GM19193 (cell line): ENCODE results near the gene AATF.

Experiments used
- POLR2A ChIP-seq: IDR thresholded peaks from 4 replicates; pipeline ENCODE4 v1.6.1; 2011; ENCODE audit not compliant: insufficient read depth, insufficient read length; ENCODE audit errors: extremely low read depth

Gene AATF

GRCh38 chr17:36944553-36944952 lies 4.2 kb upstream of the AATF start:
- no peak for TF ChIP-seq POLR2A

- no peak for TF ChIP-seq POLR2A
Measured at GRCh38 chr17:36945140-36945539, 3.6 kb upstream of the AATF start.

- no peak for TF ChIP-seq POLR2A
Measured at GRCh38 chr17:36945959-36946725, 2.6 kb upstream of the AATF start.

GRCh38 chr17:36946726-36947091 lies 2.0 kb upstream of the AATF start:
- TF ChIP-seq POLR2A: no peak

GRCh38 chr17:36947922-36948716 lies 635 bp upstream of the AATF start:
- TF ChIP-seq POLR2A: no peak

- TF ChIP-seq POLR2A: no peak
Measured at GRCh38 chr17:36949461-36949927, 740 bp downstream of the AATF start.

GRCh38 chr17:36950027-36950426 lies 1.3 kb downstream of the AATF start:
- TF ChIP-seq POLR2A: no peak

GRCh38 chr17:36951084-36951789 lies 2.5 kb downstream of the AATF start:
- no peak for TF ChIP-seq POLR2A

- TF ChIP-seq POLR2A: no peak
Measured at GRCh38 chr17:36971508-36971907, 22.8 kb downstream of the AATF start.

- TF ChIP-seq POLR2A: no peak
Measured at GRCh38 chr17:36972186-36972700, 23.5 kb downstream of the AATF start.

- TF ChIP-seq POLR2A: no peak
Measured at GRCh38 chr17:36972905-36973304, 24.2 kb downstream of the AATF start.

- TF ChIP-seq POLR2A: no peak
Measured at GRCh38 chr17:36975922-36976515, 27.3 kb downstream of the AATF start.

- no peak for TF ChIP-seq POLR2A
Measured at GRCh38 chr17:36977066-36977465, 28.3 kb downstream of the AATF start.

- TF ChIP-seq POLR2A: no peak
Measured at GRCh38 chr17:36977568-36977967, 28.8 kb downstream of the AATF start.
